ENCODE data around the gene TAF4. TPM values are rescaled to one million over a fixed set of nuclear protein-coding genes. Genes with fewer than 3 reads are reported as not detected.

TAF4 gene
- total and polyA plus RNA-seq, 2 of the 13 experiments (the other 11 are each of a cell fraction or from before 2014, with no cell fraction given) = 5.9 to 12.0 TPM

GRCh38 chr20:62065674-62066338 is at the start of gene TAF4 (continued):
- TF ChIP-seq ZNF652 (CRISPR knock-in tag; IDR thresholded peaks at IDR 0.05; ENCODE audit: borderline replicate concordance, low read depth) (no peak), EHMT2 (IDR thresholded peaks at IDR 0.05; ENCODE audit: borderline replicate concordance, low read depth, low read length) (no peak), KLF15 (CRISPR knock-in tag; IDR thresholded peaks at IDR 0.05; ENCODE audit: borderline replicate concordance) (peak; percentile 80; the same call in 1 of the 2 replicates), HIC2 (CRISPR knock-in tag; IDR thresholded peaks at IDR 0.05; ENCODE audit: low read depth) (no peak), IRX3 (CRISPR knock-in tag; IDR thresholded peaks at IDR 0.05; ENCODE audit: borderline replicate concordance, low read depth) (peak; percentile 15; the same call in 1 of the 2 replicates), ZSCAN20 (CRISPR knock-in tag; IDR thresholded peaks at IDR 0.05; ENCODE audit: borderline replicate concordance) (0 out of 2 replicates have a peak, but pooled peaks have one; percentile 59), NFKB2 (CRISPR knock-in tag; IDR thresholded peaks at IDR 0.05; ENCODE audit: borderline replicate concordance) (no peak; the same call in 1 of the 2 replicates), RNF2 (conservative IDR thresholded peaks at IDR 0.05; ENCODE audit: low read depth) (no peak), YY1 (IDR thresholded peaks at IDR 0.05; ENCODE audit: insufficient read depth, insufficient replicate concordance, low read depth, low read length) (peak; percentile 95), DR1 (CRISPR knock-in tag; IDR thresholded peaks at IDR 0.05) (peak; percentile 78; the same call in 1 of the 2 replicates), KDM3A (CRISPR knock-in tag; IDR thresholded peaks at IDR 0.05; ENCODE audit: low read depth) (no peak), ZNF740 (CRISPR knock-in tag; IDR thresholded peaks at IDR 0.05) (no peak), TOPORS (CRISPR knock-in tag; IDR thresholded peaks at IDR 0.05) (peak; percentile 58; the same call in 1 of the 2 replicates), FOXC1 (CRISPR knock-in tag; IDR thresholded peaks at IDR 0.05; ENCODE audit: borderline replicate concordance) (no peak), ARNT2 (CRISPR knock-in tag; IDR thresholded peaks at IDR 0.05; ENCODE audit: low read depth) (peak; percentile 92), MED8 (CRISPR knock-in tag; IDR thresholded peaks at IDR 0.05; ENCODE audit: insufficient replicate concordance) (peak; percentile 54), ZNF646 (CRISPR knock-in tag; IDR thresholded peaks at IDR 0.05) (no peak), SOX13 (IDR thresholded peaks at IDR 0.05) (peak; percentile 48; the same call in 1 of the 2 replicates), SOX13 (CRISPR knock-in tag; conservative IDR thresholded peaks at IDR 0.05 in 1 of 2, IDR thresholded peaks at IDR 0.05 in 1 of 2) (no peak), BHLHE40 (IDR thresholded peaks at IDR 0.05; ENCODE audit: low read length) (peak; percentile 32; the same call in 1 of the 2 replicates), GABPB1 (CRISPR knock-in tag; IDR thresholded peaks at IDR 0.05) (peak; percentile 61)

Measured in HepG2 (cell line).